Lower leg skin (tissue), 4 donors: ENCODE data around the gene PXK. TPM values are rescaled to one million over a fixed set of nuclear protein-coding genes. Genes with fewer than 3 reads are reported as not detected.
A peak's percentile ranks its signal among the peaks of the same experiment; 100 is the strongest.

Experiments
- DNase-seq, 2 donors: peaks; one replicate each; pipeline ENCODE4 v3.0.0-alpha.2; 2019; ENCODE audit warnings: low spot score in 2 of 2
- H3K4me3 ChIP-seq: fragments of 200-600 bp; sonication (generic); 2 replicates; pipeline ENCODE4 v1.5.1; 2017; ENCODE audit warnings: mild to moderate bottlenecking, low read depth; ENCODE audit not compliant: poor library complexity, severe bottlenecking
- CTCF ChIP-seq, 3 donors: fragments of 450-650 bp; IDR thresholded peaks; one replicate each; pipeline ENCODE4 v1.5.1; 2016; ENCODE audit warnings: antibody characterized with exemption in 3 of 3, mild to moderate bottlenecking in 3 of 3, moderate library complexity in 2 of 3
- POLR2A ChIP-seq, 2 donors: fragments of 450-650 bp; IDR thresholded peaks; one replicate each; pipeline ENCODE4 v1.6.1; 2016 to 2017; ENCODE audit warnings: antibody characterized with exemption in 2 of 2, mild to moderate bottlenecking in 1 of 2, moderate library complexity in 1 of 2
- WGBS, 2 donors: methylation state at CpG; one replicate each; pipeline ENCODE4 v1.1.5; 2018; 5-methylcytosine and 5-hydroxymethylcytosine counted together
- intact Hi-C: fragments of 100-400 bp; cut with DNase I; formaldehyde crosslinking; loops from one replicate; pipeline ENCODE4 v1.15.0; 2023; ENCODE audit warnings: low total_unique reads
- total RNA-seq, 4 donors: library from RNA; depleted of rRNA; stranded (reverse); fragments of >200 nt; gene quantifications; one replicate each; pipeline ENCODE4 v1.1.0, GENCODE V29; 2016

The PXK gene
- total RNA-seq, 4 donors from 2014 or later = 19.4 to 27.7 (median 23.9) TPM

DNA sequence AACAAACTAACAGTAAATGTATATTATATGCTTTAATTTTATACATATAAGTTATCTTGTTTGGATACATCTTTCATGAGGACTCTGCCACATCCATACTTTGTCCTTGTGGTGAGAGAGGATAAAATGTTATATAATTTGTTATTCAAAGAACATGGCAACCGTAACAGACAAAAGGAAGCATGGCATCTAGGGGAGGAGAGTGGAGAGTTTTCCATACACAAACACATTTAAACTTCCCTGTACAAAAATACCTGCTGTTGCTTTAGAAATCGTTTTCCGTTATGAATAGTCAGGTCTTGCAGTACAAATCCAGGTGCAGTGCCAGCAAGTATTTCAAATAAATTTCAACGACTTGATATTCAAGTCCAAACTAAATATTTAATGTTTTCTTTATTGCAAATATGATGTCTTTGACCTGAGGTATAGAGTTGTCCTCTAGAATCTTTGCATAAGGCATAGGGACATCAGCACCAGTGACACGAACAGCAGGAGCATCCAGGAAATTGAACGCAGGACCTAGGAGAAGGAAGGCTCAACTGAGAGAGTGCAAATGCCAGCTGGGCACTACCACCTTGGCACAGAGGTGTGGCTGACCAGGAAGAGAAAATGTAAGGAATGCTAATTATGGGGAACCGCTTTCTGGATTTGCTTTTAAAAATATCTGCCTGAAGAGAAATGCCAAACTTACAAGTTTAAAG lies 95.1 kb downstream of the PXK start:
- no peak for DNase-seq
- intact Hi-C loops = no loop called here
- 74 to 81% methylated on average over 7 of the region's 7 CpGs for WGBS, 2 donors
- TF ChIP-seq POLR2A (IDR thresholded peaks at IDR 0.05) = no peak
- no peak for TF ChIP-seq CTCF (IDR thresholded peaks at IDR 0.05)
- H3K4me3 ChIP-seq = no peak overlapping the region

DNA sequence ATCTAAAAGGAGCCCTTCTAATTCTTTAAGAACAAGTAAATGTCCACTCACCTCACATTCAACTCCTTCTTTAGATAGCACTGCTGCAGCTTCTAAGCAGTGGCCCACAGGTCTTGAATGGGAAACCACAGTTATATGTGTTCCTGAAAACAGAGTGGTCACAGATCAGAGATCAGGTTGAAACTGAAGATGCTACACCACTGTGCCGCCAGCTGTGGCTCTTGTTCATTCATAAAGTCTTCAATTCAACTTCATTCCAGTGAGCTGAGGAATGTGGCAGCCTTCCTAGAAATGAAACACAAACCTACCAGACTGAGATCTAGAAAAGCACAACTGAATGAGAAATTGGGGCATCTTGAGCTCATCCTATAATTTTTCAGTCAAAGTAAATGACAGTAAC lies 97.0 kb downstream of the PXK start:
- WGBS, 2 donors = 0 to 89% methylated on average over 1 of the region's 1 CpG
- DNase-seq = no peak
- no peak for TF ChIP-seq CTCF (IDR thresholded peaks at IDR 0.05)
- TF ChIP-seq POLR2A (IDR thresholded peaks at IDR 0.05) = no peak
- intact Hi-C loops = no loop called here
- no peak overlapping the region for H3K4me3 ChIP-seq

DNA sequence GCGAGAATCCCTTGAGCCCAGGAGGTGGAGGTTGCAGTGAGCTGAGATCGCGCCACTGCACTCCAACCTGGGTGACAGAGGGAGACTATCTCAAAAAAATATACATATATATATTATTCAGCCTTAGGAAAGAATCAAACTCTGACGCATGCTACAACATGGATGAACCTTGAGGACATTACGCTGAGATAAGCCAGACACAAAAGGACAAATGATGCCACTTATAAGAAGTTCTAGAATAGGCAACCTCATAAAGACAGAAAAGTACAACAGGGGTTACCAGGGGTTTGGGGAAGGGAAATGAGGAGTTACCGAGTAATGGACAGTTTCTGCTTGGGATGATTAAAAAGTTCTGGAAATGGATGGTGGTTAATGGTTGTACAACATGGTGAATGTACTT lies 100.2 kb downstream of the PXK start:
- intact Hi-C loops = no loop called here

GRCh38 chr3:58433400-58434167 lies 100.9 kb downstream of the PXK start, which contains the start of gene PDHB:
Gene PDHB (minus strand): TSS chr3:58433832. CDS start chr3:58433809, 23 bp downstream.
- 0% methylated on average over 26 to 52 of the region's 67 CpGs for WGBS, 2 donors
- intact Hi-C loops = no loop called here
- TF ChIP-seq POLR2A (IDR thresholded peaks at IDR 0.05) (no peak), CTCF (IDR thresholded peaks at IDR 0.05) (no peak)
- H3K4me3 ChIP-seq = peak within 1 kb of the TSS; percentile 48
- DNase-seq = peak; percentile 88 to 97

More for the DNA sequence above, 100.2 kb downstream of the PXK start:
- no peak for DNase-seq
- no peak for TF ChIP-seq CTCF (IDR thresholded peaks at IDR 0.05)
- TF ChIP-seq POLR2A (IDR thresholded peaks at IDR 0.05) = no peak
- peak overlapping the region; percentile 48 for H3K4me3 ChIP-seq
- WGBS, 2 donors = 47 to 55% methylated on average over 6 of the region's 6 CpGs

GRCh38 chr3:58434168-58434504 lies 101.4 kb downstream of the PXK start:
- intact Hi-C loops = no loop called here
- 55 to 60% methylated on average over 3 of the region's 3 CpGs for WGBS, 2 donors
- DNase-seq = no peak
- no peak for TF ChIP-seq POLR2A (IDR thresholded peaks at IDR 0.05)
- TF ChIP-seq CTCF (IDR thresholded peaks at IDR 0.05) = no peak
- no peak overlapping the region for H3K4me3 ChIP-seq
